ENCODE measurements around the gene SNTB2. TPM values are rescaled to one million over a fixed set of nuclear protein-coding genes. Genes with fewer than 3 reads are reported as not detected.
A peak's percentile ranks its signal among the peaks of the same experiment; 100 is the strongest.
"Not testable (repeated sequence)": the region's sequence is repeated elsewhere in the genome, so short reads cannot be mapped to it uniquely, and the experiment has no call there.

SNTB2 gene
- total RNA-seq, 4 donors from 2014 or later, result 39.1 to 137 (median 43.0) TPM

GRCh38 chr16:69244336-69244735 lies 57.4 kb downstream of the SNTB2 start:
- no peak for ATAC-seq
- TF ChIP-seq EP300 (IDR thresholded peaks at IDR 0.05), result no peak
- TF ChIP-seq POLR2A (IDR thresholded peaks at IDR 0.05), result no peak
- TF ChIP-seq POLR2AphosphoS5 (IDR thresholded peaks at IDR 0.05), result no peak
- no peak for TF ChIP-seq CTCF (IDR thresholded peaks at IDR 0.05)
- no peaks in the 10 kb centered on the region for H3K9me3 ChIP-seq
- H3K4me1 ChIP-seq, result peaks cover 3 to 37% (median 8%) of the 10 kb centered on the region in 3 donors
- H3K4me3 ChIP-seq, result no peak overlapping the region
- H3K27me3 ChIP-seq, result no peaks in the 10 kb centered on the region
- H3K27ac ChIP-seq, result no peak overlapping the region
- peaks cover 0 to 25% of the 10 kb centered on the region in 2 donors for H3K36me3 ChIP-seq
- 75 to 85% methylated on average over 1 of the region's 1 CpG for WGBS, 2 donors (ENCODE audit: low coverage in 1 of 2)

DNA sequence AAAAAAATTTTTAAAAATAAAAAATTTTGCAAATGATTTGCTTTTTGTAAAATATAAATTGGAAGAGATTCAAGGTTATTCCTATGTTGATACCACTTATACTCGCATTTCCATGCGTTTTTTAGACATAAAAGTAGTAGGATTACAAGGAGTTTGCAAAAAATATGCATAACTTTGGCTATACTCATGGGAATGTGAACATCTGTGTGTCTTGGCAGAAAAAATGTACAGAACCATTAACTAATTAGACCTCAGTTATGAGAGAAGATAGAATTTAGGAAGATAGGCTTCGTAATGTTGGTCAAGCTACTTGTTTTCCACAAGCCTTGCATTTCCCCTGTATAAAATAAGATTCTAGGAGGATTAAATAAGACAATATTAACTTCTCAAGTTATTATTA lies 63.1 kb downstream of the SNTB2 start:
- H3K27ac ChIP-seq, result no peak overlapping the region
- H3K36me3 ChIP-seq, result peaks cover 0 to 23% of the 10 kb centered on the region in 2 donors
- H3K4me3 ChIP-seq, result no peak overlapping the region
- H3K4me1 ChIP-seq, result peaks cover 6 to 24% (median 12%) of the 10 kb centered on the region in 3 donors
- 79 to 88% methylated on average over 3 of the region's 3 CpGs for WGBS, 2 donors (ENCODE audit: low coverage in 1 of 2)
- H3K27me3 ChIP-seq, result no peaks in the 10 kb centered on the region
- TF ChIP-seq EP300 (IDR thresholded peaks at IDR 0.05) (no peak), POLR2A (IDR thresholded peaks at IDR 0.05) (no peak), CTCF (IDR thresholded peaks at IDR 0.05) (no peak), POLR2AphosphoS5 (IDR thresholded peaks at IDR 0.05) (no peak)
- H3K9me3 ChIP-seq, result no peaks in the 10 kb centered on the region
- ATAC-seq, result no peak

GRCh38 chr16:69253870-69254341 lies 66.9 kb downstream of the SNTB2 start:
- Histone ChIP-seq H3K4me1 (peaks cover 6 to 34% (median 12%) of the 10 kb centered on the region in 3 donors), H3K4me3 (no peak overlapping the region), H3K27me3 (no peaks in the 10 kb centered on the region), H3K27ac (peak overlapping the region; percentile 45 to 78 (median 73)), H3K36me3 (no peaks in the 10 kb centered on the region), H3K9me3 (no peaks in the 10 kb centered on the region)
- peak; percentile 63 for TF ChIP-seq POLR2AphosphoS5 (IDR thresholded peaks at IDR 0.05)
- no peak for TF ChIP-seq CTCF (IDR thresholded peaks at IDR 0.05)
- ATAC-seq, result peak; percentile 93
- 24 to 29% methylated on average over 2 to 5 of the region's 5 CpGs for WGBS, 2 donors (ENCODE audit: low coverage in 1 of 2)

- not testable (repeated sequence) for H3K4me3 ChIP-seq, ATAC-seq, H3K27ac ChIP-seq, H3K27me3 ChIP-seq, H3K9me3 ChIP-seq
- 86 to 92% methylated on average over 2 to 9 of the region's 9 CpGs for WGBS, 2 donors (ENCODE audit: low coverage in 1 of 2)
- H3K36me3 ChIP-seq, result peaks cover 0 to 26% of the 10 kb centered on the region in 2 donors
- peaks cover 2 to 17% (median 5%) of the 10 kb centered on the region in 3 donors for H3K4me1 ChIP-seq
These were observed 72.4 kb downstream of the SNTB2 start for GRCh38 chr16:69259428-69259764.

DNA sequence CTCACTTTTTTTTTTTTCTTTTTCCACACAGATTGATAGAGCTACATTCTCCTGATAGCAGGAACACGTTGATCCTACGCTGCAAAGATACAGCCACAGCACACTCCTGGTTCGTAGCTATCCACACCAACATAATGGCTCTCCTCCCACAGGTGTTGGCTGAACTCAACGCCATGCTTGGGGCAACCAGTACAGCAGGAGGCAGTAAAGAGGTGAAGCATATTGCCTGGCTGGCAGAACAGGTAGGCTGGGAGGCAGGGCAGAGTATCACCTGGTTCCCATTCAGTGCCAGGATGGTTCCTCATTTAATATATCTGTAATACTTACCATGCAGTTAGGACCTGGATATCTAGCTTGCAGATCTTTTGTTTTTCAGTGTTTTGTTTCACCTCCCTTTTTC lies 73.1 kb downstream of the SNTB2 start:
- Histone ChIP-seq H3K27ac (no peak overlapping the region), H3K4me3 (no peak overlapping the region), H3K9me3 (no peaks in the 10 kb centered on the region), H3K4me1 (peaks cover 0 to 11% (median 0%) of the 10 kb centered on the region in 3 donors), H3K36me3 (peaks cover 0 to 28% of the 10 kb centered on the region in 2 donors), H3K27me3 (no peaks in the 10 kb centered on the region)
- TF ChIP-seq EP300 (IDR thresholded peaks at IDR 0.05) (no peak), CTCF (IDR thresholded peaks at IDR 0.05) (no peak), POLR2AphosphoS5 (IDR thresholded peaks at IDR 0.05) (no peak), POLR2A (IDR thresholded peaks at IDR 0.05) (no peak)
- ATAC-seq, result no peak
- 87 to 100% methylated on average over 3 to 4 of the region's 4 CpGs for WGBS, 2 donors (ENCODE audit: low coverage in 1 of 2)
